C4-2B (cell line): ENCODE measurements around the gene RMND1.

Experiments
- CTCF ChIP-seq: fragments of 450-650 bp; conservative IDR thresholded peaks from 2 replicates; pipeline ENCODE4 v1.5.1; 2017; ENCODE audit warnings: mild to moderate bottlenecking
- ZFX ChIP-seq: fragments of 450-650 bp; IDR thresholded peaks from 2 replicates; pipeline ENCODE4 v1.6.1; 2017

- TF ChIP-seq CTCF (no peak), ZFX (no peak)
These were observed 47.6 kb upstream of the RMND1 start for GRCh38 chr6:151499551-151499950.
